NCI-H2227 (cell line): ENCODE data around the gene PDLIM5.

Experiments
- DNase-seq: peaks from one replicate; lab custom pipeline; 2025; ENCODE audit not compliant: unreplicated experiment; lab: John Stamatoyannopoulos, UW

Gene PDLIM5

DNA sequence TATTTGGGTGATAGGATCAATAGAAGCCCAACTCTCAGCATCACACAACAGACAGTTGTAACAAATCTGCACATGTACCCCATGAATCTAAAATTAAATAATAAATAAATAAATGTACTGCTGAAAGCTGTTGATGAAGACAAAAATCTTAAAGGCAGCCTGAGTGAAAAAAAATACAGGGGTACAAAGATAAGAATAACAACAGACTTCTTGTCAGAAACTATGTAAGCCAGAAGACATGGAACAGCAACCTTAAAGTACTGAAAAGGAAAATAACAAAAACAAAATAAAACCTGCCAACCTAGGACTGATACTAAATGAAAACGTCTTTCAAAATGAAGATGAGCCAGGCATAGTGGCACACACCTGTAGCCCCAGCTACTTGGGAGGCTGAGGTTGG, 25.0 kb upstream of the PDLIM5 start:
- no peak for DNase-seq

DNA sequence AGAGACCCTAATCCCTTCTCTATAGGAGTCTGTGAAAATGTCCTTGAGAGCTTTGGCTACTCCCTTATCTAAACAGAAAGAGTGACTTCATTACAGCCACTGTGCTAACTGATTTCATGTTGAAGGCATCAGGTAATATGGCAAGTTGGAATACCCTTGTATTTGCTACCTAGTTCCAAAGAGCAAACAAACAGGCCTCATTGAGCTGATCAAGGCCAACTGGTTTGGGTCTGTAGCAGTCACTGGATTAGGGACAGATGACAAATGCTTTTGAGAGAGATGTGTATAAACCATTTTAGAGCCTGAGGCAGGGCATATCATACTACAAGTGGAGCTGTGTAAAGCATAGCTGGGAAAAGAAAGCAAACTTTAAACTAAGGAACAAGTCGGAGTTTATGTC, 22.9 kb upstream of the PDLIM5 start:
- DNase-seq = no peak

DNA sequence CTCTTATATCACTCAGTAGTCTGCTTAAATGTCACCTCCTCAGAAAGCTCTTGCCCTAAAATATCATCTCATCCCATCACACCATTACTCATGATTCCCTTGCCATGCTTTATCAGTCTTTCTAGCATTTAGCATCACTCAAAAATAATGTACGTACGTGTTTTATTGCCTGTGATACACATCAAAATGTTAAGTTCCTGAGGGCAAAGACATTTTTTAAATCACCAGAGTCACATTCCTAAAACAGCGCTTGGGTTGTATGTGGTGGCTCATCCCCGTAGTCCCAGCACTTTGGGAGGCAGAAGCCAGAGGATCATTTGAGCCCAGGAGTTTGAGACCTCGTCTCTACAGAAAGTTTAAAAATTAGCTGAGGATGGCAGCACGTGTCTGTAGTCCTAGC, 21.3 kb upstream of the PDLIM5 start:
- no peak for DNase-seq

DNA sequence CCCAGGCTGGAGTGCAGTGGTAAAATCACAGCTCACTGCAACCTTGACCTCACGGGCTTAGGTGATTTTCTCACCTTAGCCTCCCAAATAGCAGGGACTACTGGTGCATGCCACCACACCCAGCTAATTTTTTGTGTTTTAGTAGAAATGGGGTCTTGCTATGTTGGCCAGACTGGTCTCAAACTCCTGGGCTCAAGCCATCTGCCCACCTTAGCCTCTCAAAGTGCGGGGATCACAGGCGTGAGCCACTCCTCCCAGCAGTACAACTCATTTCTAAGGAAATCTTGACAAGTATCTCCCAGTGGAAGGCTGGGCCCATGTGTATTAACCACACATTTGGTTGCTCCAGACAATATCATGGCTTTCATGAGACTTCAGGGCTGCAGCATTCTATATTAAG, 20.4 kb upstream of the PDLIM5 start:
- no peak for DNase-seq

DNA sequence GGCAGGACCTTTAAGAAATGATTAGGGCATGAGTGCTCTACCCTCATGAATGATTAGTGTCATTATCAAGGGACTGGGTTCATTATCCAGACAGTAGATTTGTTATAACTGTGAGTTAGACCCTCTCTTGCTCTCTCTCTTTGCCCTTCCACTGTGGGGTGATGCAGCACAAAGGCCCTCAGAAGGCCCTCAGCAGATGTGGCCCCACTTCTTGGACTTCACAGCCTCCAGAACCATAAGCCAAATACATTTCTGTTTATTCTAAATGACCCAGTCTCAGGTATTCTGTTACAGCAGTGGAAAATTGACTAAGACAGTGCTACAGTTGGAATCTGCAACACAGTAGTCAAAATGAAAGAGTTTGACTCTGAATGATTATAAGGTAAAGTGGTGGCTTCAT, 17.2 kb upstream of the PDLIM5 start:
- DNase-seq = no peak

DNA sequence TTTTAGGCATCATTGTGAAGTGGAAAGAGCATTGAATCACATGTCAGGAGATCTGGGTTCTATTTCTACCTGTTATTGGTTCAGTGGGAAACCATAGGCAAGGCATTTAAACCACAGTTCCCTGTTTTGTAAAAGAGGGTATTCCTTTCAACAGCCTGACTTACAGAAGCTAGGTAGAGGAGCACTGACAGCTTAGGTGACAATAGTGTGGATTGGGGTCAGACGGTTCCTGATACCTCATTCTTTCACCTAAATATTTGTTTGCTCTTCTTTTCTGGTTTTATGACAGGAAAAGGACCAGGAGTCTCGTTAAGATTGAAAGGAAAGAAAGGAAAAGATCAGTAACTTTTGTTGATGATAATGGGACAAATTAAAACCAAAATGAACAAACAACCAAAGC, 15.9 kb upstream of the PDLIM5 start:
- DNase-seq = no peak

DNA sequence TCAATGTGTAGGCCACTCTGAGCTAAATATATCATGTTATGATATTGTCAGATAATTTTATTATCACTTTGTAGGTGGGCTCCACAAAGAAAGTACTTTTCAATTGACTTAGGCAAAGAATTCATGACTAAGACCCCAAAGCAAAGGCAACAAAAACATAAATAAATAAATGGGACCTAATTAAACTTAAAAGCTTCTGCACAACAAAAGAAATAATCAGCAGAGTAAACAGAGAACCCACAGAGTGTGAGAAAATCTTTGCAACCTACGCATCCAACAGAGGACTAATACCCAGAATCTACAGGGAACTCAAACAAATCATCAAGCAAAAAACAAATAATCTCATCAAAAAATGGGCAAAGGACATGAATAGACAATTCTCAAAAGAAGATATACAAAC, 15.2 kb upstream of the PDLIM5 start:
- DNase-seq = no peak

DNA sequence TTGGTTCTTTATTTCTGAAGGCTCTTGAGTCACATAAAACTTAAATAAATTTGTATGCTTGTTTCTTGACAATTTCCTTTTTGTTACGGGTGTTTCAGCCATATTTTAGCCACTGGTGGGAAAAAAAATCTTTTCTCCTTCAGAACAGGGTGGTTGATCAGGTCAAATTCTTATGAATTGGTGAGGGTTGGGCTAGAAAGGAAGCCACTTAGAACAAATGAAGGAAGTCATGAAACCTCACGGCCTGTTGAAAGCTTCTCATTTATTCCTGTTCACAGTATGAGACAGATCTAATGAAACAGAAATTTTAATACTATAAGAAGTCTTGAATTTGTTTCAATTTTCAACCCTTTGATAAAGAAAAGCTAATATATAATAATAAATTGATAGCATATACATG, 12.1 kb upstream of the PDLIM5 start:
- DNase-seq = no peak

DNA sequence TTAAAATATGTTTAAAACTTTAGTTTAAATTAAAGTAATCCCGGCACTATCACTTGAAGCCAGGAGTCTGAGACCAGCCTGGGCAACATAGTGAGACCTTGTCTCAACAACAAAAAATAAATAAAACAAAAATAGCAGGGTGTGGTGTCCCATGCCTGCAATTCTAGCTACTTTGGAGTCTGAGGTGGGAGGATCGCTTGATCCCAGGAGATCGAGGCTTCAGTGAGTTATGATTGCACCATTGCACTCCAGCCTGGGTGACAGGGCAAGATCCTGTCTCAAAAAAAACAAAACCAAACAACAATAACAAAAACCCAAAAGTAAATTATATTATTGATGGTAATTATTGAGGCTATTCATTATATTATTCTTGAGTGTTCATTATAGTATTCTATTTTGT, 9.9 kb upstream of the PDLIM5 start:
- DNase-seq = no peak

DNA sequence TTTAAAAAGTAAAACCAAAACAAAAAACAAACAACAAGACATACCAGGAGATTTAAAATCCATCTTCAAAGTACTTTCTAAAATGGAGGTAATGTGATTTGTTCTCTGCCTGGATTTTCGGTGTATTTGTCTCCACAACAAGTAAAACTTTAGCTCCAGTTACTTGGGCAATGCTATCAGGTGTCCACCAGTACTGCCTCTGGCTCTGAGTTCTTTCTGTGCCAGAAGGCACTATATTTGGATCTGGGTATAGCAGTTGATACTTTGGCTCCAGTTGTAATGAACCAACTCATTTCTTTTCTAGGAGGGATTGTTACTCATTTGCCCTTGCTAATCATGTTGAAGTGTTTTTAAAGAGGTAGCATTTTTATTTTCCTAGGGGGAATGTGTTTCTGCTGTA, 9.5 kb upstream of the PDLIM5 start:
- DNase-seq = no peak

DNA sequence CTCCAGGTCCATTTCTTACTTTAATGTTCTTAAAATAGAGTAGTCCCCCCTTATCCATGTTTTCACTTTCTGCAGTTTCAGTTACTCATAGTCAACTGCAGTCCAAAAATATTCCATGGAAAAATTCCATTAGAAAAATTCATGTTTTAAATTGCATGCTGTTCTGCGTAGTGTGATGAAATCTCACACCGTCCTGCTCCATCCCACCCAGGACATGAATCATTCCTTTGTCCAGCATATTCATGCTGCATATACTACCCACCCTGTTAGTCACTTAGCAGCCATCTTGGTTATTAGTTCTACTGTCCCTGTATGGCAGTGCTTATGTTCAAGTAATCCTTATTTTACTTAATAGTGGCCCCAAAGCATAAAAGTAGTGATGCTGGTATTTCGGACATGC, 5.4 kb upstream of the PDLIM5 start:
- no peak for DNase-seq

DNA sequence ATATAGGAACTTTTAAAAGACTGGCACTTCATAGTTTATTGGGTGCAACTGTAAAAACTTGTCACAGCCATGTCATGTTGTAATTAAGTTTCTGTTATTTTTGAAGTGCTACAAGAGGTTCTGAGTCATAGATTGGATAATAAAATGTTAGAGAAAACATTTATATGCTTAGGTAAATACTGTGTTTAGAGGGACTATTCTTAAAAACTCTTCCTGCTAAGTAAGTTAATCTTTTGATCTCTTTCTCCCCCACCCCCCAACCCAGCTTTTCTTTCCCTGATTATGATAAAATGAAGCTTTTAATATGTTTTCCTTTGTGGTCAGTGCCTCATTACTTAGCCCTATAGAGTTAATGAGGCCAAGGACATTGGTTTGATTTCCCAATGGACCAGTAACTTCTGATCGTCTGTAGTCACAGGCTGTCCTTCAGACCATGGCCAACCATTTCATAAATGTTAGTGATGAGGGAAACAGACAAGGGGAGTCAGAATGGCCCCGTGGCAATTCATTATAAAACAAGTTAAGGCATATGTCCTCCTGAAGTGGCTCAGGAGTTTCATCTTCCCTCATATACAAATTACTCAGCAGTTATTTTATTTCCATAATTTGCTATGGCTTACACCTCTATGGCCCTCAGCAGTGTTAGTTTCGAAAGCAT, 3.9 kb upstream of the PDLIM5 start:
- DNase-seq = no peak

DNA sequence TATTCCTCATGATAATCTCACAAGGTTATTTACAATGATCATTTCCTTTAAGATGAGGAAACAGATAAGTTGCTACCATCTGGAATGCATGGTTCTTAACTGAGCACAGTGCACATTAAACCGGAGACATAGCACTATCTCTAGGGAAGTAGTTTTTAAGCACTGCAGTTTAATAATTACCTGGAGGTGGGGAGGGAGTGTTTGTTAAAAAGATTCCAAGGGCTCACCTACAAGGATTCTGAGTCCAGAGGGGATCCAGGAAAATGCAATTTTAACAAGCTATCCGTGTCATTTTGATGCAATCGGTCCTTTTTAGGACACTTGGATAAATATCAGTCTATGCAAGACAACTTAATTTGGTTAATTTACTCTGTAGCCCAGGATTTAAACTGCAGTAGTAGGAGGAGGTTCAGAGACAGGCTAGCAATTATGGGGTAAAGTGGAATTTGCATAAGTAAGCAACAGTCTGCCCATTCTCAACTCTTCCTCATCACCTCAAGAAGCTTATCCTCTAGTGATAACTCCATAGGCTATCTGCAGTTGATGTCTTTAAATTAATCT, 2.8 kb upstream of the PDLIM5 start:
- DNase-seq = no peak

DNA sequence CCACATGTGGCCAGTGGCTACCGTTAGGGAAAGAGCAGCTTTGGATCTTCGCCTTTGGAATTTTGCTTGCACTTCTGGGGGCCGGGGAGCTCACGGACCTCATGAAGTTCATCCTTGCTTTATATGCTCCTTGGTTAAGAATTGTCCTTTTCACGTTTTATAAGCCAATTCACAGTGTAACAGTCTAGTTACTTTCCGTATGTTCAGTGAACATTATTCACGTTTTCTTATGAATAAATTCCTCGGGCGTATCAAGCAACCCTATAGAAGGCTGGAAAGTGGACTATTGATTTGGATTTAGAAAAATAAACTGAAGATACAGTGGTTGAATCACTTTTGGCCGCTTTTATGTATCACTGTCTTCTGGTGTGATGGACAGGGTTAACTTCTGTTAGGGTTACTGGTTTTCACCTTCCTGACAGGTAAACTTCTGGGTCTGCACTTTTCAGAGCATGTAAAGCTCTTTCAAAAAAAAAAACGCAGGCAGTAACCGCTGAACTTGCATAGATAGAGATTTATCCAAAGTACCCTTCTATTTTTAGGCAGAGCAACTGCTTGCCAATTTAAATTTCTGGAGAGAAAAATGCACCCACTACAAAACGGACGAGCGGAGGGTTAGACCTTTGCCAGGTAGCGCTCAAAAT, 569 bp upstream of the PDLIM5 start:
- no peak for DNase-seq

DNA sequence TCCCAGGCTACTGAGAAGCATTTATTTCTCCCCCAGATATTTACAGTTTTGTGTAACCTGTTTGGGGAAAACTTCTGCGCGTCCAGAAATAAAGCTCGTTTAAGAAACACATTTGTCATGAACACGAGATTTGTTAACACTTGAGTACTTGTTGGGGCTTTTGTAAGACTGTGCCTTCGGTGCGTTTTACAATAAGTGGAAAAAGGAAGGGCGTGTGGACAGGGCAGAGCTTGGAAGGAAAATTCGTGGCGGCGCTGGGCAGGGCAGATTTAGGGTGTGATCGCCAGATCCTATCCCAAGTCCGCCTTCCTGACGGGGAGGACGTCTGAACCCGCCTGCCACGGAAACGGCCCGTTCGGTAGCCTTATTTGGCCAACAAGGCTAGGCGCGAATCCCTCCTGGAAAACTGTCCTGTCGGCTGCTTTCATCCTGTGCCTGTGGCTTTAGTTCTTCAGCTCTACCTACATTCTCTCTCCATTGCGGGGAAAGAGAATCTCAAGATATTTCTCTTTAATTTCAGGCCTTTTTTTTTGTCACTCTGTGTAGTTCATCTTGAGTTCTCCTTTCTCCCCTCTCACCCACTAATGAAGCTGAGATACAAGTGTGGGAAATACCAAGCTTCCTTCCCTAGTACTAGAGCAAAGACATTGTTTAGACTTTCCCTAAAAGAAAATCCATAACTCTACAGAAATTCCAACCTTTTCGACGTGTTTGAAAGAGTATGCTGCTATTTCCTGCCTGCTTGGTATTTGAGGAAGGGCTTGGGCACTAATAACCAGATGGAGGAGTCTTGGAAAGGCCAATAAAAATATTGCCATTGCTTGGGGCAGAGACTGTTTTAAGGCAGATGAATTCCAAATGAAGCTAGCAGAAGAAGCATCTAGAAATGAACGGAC, 982 bp downstream of the PDLIM5 start:
- DNase-seq = peak; percentile 22

DNA sequence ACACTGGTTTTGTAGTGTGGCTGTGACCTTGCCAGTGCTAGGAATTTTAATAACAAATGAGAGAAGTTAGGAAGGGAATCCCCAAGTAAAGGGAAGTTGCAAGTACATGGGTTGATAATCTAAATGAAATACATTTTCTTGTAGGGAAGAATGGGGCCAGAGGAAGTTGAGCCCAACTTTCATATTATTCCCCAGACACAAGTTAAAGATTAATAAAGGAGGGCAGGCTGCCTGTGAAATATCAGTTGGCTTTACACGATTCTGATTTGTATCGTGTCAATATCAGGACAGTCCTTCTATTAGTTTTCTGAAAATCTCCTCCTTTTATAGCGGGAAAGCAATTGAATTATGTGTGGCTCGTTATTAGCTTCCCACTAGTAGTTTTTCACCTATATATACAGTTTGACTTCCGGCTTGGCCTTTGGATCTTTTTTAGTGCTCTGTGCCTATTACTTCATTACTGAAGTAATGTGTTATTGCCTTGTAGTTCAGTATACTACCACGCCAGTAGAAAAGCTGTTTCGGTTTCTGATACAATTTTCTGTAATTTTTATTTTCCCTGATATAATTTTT, 1.7 kb downstream of the PDLIM5 start:
- no peak for DNase-seq

DNA sequence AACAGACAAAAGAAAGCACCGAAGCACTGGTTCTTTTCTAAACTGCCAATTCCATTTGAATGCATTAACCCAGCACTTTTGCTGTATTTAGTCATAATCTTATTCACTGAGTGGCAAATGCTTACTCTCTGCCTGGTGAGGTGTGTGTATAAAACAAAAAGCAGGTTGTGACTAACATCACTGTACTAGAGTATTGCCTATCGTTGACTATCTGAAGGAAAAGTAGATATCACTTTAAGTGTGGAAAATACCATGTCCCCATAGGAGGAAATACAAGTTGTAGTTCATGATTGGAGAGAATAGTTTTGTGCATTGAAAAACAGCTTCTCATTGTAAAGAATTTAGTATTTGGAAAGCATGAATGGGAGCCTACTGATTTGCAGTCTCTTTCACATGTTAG, 2.7 kb downstream of the PDLIM5 start:
- DNase-seq = no peak

DNA sequence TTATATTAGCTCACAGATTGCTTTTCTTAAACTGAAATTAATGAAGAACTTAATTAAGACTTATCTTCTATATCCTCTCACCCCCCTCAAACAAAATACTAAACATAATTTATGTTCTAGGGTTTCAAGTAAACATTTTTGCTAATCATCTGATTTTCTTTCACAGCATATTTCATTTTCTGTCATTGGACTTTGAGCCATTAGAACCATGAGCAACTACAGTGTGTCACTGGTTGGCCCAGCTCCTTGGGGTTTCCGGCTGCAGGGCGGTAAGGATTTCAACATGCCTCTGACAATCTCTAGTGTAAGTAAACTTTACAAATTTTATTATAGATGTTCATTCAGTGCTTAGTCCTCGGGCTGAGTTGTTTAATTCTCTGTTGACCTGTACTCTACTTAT, 3.3 kb downstream of the PDLIM5 start:
- no peak for DNase-seq

DNA sequence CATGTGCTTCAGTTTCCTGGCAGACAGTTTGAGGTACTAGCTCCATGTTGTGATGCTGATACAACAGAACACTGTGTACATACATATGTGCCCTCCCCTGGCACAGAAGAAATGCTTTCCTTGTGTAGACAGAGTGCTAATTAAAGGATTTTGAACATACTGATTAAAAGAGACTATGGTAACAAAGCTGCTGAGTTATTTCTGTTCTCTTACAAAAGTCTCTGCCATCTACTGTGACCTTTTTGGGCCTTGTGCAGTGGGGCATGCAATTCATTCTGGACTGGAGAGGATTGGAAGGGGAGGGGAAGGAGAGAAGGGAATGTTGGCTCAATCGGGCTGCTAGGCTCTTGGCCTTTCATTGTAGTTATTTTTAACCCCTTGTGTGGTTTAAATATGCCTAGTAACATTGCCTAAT, 6.0 kb downstream of the PDLIM5 start:
- peak; percentile 47 for DNase-seq

DNA sequence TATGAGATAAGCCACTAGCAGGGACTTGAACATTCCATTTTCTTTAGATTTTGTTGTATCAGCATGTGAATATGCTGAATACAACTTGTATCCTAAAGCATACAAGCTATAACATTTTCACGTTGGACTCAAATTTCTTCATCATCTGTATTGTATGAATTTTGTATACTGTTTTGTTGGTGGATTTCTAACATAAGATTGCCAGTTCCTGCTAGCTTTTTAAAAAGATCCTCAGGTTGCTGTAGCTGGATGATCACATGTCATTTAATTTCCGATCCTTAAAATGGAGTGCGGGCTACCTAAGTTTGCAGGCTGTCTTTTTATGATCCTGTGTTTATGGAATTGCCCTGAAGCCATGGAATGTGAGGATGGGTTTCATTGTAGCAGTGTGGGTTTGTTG, 6.9 kb downstream of the PDLIM5 start:
- no peak for DNase-seq

DNA sequence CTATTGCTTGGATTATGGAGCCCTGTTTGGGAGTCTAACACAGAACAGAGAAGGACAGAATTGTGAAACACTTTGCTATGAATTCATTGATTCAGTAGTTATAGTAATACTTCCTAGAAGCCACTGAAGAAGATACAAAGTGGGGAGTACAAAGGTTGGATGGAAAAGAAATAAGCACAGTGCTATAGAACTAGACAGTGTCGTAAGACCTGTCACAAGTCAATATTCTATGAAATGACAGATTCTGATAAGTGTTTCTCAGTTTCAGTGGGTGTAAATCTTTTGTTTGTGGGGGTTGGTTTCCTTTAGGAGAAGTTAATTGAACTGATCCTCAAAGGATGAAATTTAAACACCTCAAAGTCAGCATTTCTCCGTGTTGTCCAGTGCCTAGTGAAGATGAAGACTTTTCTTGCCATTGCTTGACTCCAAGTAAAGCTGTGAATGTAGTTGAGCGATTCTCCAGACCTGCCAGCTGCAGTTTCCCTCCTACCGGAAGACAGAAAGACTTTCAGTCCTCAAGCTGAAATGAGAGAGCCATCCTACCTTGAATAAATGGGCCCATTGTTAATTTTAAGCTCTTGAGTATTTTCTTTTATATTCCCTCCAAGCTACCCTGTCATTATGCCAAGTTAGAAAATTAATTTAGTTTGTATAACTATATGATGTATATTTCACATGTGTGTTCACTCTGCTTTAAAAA, 7.9 kb downstream of the PDLIM5 start:
- DNase-seq = no peak
